ENCODE data around the gene TMEM30A. TPM values are rescaled to one million over a fixed set of nuclear protein-coding genes. Genes with fewer than 3 reads are reported as not detected.

Gene TMEM30A
- total RNA-seq, 1 donor = 126 TPM

DNA sequence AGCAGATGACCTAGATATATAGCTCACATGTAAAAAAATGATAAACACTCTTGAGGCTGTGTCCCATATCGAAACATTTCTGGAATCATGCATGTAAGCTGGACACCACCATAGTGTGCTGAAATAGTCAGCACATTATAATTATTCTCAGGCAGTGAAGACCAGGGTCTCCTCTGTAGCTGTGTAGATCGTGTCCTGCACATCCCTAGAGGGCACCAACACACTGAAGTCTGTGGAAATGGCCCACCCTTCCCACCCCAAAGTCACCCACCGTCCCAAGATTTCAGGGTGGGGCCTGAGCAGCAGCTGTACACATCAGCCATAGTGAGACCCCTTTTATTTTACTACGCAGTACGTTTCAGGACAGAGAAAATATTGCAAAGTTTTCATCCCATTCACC lies 21.0 kb upstream of the TMEM30A start:
- H3K27ac ChIP-seq (ENCODE audit: low read depth, low read length) = no peak overlapping the region

DNA sequence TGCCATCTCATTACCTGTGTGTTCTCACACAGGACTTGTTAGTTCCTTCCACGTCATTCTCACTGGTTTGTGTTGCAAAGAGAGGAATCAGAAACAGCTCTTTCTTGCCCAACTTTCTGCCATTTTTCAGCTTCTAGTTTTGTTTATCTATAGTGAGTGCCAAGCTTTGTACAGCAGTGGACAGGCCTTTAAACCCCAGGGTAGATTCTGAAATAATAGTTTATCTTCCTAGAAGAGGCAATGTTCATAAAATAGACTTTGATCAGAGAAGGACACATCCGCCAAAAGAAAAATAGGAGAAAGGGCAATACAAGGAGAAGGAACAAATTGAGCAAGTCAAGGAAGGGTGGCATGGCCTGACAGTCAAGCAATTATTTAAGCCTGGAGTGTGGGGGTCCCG lies 17.7 kb upstream of the TMEM30A start:
- H3K4me2 ChIP-seq (ENCODE audit: insufficient read depth, low read length) = no peak overlapping the region
- no peaks in the 10 kb centered on the region for H3K79me2 ChIP-seq (ENCODE audit: insufficient read depth, low read length)

More for the DNA sequence above, 21.0 kb upstream of the TMEM30A start:
- no peaks in the 10 kb centered on the region for H3K9me3 ChIP-seq (ENCODE audit: low read depth, low read length)
- H4K20me1 ChIP-seq (ENCODE audit: insufficient read depth, low read length) = no peaks in the 10 kb centered on the region
- H3K79me2 ChIP-seq (ENCODE audit: insufficient read depth, low read length) = no peaks in the 10 kb centered on the region
- no peaks in the 10 kb centered on the region for H3K36me3 ChIP-seq (ENCODE audit: insufficient read depth, low read length)
- TF ChIP-seq, protein P1, sequence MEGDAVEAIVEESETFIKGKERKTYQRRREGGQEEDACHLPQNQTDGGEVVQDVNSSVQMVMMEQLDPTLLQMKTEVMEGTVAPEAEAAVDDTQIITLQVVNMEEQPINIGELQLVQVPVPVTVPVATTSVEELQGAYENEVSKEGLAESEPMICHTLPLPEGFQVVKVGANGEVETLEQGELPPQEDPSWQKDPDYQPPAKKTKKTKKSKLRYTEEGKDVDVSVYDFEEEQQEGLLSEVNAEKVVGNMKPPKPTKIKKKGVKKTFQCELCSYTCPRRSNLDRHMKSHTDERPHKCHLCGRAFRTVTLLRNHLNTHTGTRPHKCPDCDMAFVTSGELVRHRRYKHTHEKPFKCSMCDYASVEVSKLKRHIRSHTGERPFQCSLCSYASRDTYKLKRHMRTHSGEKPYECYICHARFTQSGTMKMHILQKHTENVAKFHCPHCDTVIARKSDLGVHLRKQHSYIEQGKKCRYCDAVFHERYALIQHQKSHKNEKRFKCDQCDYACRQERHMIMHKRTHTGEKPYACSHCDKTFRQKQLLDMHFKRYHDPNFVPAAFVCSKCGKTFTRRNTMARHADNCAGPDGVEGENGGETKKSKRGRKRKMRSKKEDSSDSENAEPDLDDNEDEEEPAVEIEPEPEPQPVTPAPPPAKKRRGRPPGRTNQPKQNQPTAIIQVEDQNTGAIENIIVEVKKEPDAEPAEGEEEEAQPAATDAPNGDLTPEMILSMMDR (IDR thresholded peaks at IDR 0.05; ENCODE audit: extremely low read depth, low read depth, low read length) = no peak
- H3K4me3 ChIP-seq (ENCODE audit: insufficient read depth, low read length) = no peak overlapping the region
- no peak for DNase-seq (ENCODE audit: insufficient read length, low spot score, missing footprints)
- H3K4me2 ChIP-seq (ENCODE audit: insufficient read depth, low read length) = no peak overlapping the region
- H2AFZ ChIP-seq (ENCODE audit: low read length) = no peak overlapping the region
- H3K4me1 ChIP-seq (ENCODE audit: insufficient read depth, low read length) = no peaks in the 10 kb centered on the region
- H3K27me3 ChIP-seq (ENCODE audit: insufficient read depth, low read length) = peaks cover 7% of the 10 kb centered on the region

DNA sequence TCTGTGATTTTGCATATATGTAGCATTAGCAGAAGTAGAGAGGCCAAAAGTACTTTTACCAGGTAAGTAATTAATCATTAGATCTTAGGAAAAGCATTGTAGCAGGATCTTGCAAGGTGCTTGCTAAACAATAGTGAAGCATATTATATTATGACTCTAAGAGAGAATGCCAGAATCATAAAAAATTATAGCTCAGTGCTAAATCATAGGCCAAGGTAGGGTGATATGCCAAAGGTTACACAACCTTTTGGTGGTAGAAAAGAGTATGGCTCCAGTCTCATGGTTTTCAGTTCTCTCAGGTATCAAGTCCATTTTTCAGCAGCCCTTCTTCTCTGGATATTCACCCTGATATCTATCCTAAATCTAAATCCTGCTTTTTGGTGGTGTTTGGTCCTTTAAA lies 16.9 kb upstream of the TMEM30A start:
- Histone ChIP-seq H3K4me1 (ENCODE audit: insufficient read depth, low read length) (no peaks in the 10 kb centered on the region), H3K36me3 (ENCODE audit: insufficient read depth, low read length) (no peaks in the 10 kb centered on the region), H2AFZ (ENCODE audit: low read length) (no peak overlapping the region), H3K4me3 (ENCODE audit: insufficient read depth, low read length) (no peak overlapping the region), H3K9me3 (ENCODE audit: low read depth, low read length) (no peaks in the 10 kb centered on the region), H3K27ac (ENCODE audit: low read depth, low read length) (no peak overlapping the region), H3K27me3 (ENCODE audit: insufficient read depth, low read length) (peaks cover 7% of the 10 kb centered on the region), H4K20me1 (ENCODE audit: insufficient read depth, low read length) (no peaks in the 10 kb centered on the region), H3K4me2 (ENCODE audit: insufficient read depth, low read length) (no peak overlapping the region), H3K79me2 (ENCODE audit: insufficient read depth, low read length) (no peaks in the 10 kb centered on the region)
- TF ChIP-seq, protein P1 (IDR thresholded peaks at IDR 0.05; ENCODE audit: extremely low read depth, low read depth, low read length) = no peak
- DNase-seq (ENCODE audit: insufficient read length, low spot score, missing footprints) = no peak

More for the DNA sequence above, 17.7 kb upstream of the TMEM30A start:
- H3K4me1 ChIP-seq (ENCODE audit: insufficient read depth, low read length) = no peaks in the 10 kb centered on the region
- no peaks in the 10 kb centered on the region for H4K20me1 ChIP-seq (ENCODE audit: insufficient read depth, low read length)
- H3K27ac ChIP-seq (ENCODE audit: low read depth, low read length) = no peak overlapping the region
- DNase-seq (ENCODE audit: insufficient read length, low spot score, missing footprints) = no peak
- no peak overlapping the region for H2AFZ ChIP-seq (ENCODE audit: low read length)
- no peaks in the 10 kb centered on the region for H3K9me3 ChIP-seq (ENCODE audit: low read depth, low read length)
- H3K36me3 ChIP-seq (ENCODE audit: insufficient read depth, low read length) = no peaks in the 10 kb centered on the region
- peaks cover 7% of the 10 kb centered on the region for H3K27me3 ChIP-seq (ENCODE audit: insufficient read depth, low read length)
- no peak overlapping the region for H3K4me3 ChIP-seq (ENCODE audit: insufficient read depth, low read length)
- TF ChIP-seq, protein P1 (IDR thresholded peaks at IDR 0.05; ENCODE audit: extremely low read depth, low read depth, low read length) = no peak

DNA sequence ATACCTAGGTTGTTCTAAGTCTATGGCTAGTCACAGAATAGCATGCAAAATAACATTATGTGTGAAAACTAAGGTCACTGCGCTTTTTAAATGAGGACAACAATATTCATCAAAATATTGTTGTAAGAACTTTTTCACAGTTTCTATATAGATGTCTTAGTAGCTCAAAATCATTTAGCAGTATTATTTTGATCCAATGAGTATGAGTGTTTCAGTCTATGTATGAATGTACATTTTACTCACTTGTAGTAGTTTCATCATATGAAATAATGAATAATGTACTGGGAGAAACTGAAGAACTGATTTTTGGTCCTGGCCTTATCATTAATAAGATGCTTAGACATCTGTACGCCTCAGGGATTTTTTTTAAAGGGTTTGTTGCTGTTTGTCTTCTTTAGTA lies 16.5 kb upstream of the TMEM30A start:
- H3K79me2 ChIP-seq (ENCODE audit: insufficient read depth, low read length) = no peaks in the 10 kb centered on the region
- no peaks in the 10 kb centered on the region for H3K4me1 ChIP-seq (ENCODE audit: insufficient read depth, low read length)
- no peak for DNase-seq (ENCODE audit: insufficient read length, low spot score, missing footprints)
- TF ChIP-seq, protein P1 (IDR thresholded peaks at IDR 0.05; ENCODE audit: extremely low read depth, low read depth, low read length) = no peak
- no peak overlapping the region for H2AFZ ChIP-seq (ENCODE audit: low read length)
- H4K20me1 ChIP-seq (ENCODE audit: insufficient read depth, low read length) = no peaks in the 10 kb centered on the region
- H3K4me2 ChIP-seq (ENCODE audit: insufficient read depth, low read length) = no peak overlapping the region
- no peaks in the 10 kb centered on the region for H3K36me3 ChIP-seq (ENCODE audit: insufficient read depth, low read length)
- peaks cover 4% of the 10 kb centered on the region for H3K27me3 ChIP-seq (ENCODE audit: insufficient read depth, low read length)
- no peak overlapping the region for H3K27ac ChIP-seq (ENCODE audit: low read depth, low read length)
- H3K4me3 ChIP-seq (ENCODE audit: insufficient read depth, low read length) = no peak overlapping the region
- H3K9me3 ChIP-seq (ENCODE audit: low read depth, low read length) = no peaks in the 10 kb centered on the region

Measured in osteoblast (primary cell).